CD14-positive monocyte (primary cell): ENCODE measurements around the gene WBP2NL. TPM values are rescaled to one million over a fixed set of nuclear protein-coding genes. Genes with fewer than 3 reads are reported as not detected.
A peak's percentile ranks its signal among the peaks of the same experiment; 100 is the strongest.

Experiments
- DNase-seq, 3 donors: peaks; one replicate each; pipeline ENCODE4 v3.0.0-alpha.2; 2011 to 2022
- H2AFZ ChIP-seq: 2 replicates; pipeline ENCODE4 v1.6.0; 2012; ENCODE audit warnings: mild to moderate bottlenecking, low read depth, low read length, inconsistent platforms; ENCODE audit not compliant: insufficient read depth, poor library complexity, severe bottlenecking
- H3K27ac ChIP-seq, 2 donors: 1 replicate in 1 of 2; 2 replicates in 1 of 2; pipeline ENCODE4 v1.5.1; 2012 to 2013; ENCODE audit warnings: low read length in 2 of 2, control low read depth in 1 of 2, inconsistent platforms in 1 of 2, low read depth in 1 of 2, mild to moderate bottlenecking in 1 of 2
- H3K27me3 ChIP-seq, 2 donors: one replicate each; pipeline versions ENCODE4 v1.6.0 to v1.6.1; 2011 to 2013; ENCODE audit warnings: low read length in 2 of 2; ENCODE audit not compliant: control insufficient read depth in 2 of 2, insufficient read depth in 2 of 2
- H3K36me3 ChIP-seq, 2 donors: replicated peaks in 1 of 2; 1 replicate in 1 of 2; 2 replicates in 1 of 2; pipeline versions ENCODE4 v1.5.1 to v1.6.1; 2012 to 2013; ENCODE audit warnings: low read length in 2 of 2, control low read depth in 1 of 2, inconsistent platforms in 1 of 2, mild to moderate bottlenecking in 1 of 2; ENCODE audit not compliant: insufficient read depth in 2 of 2, control insufficient read depth in 1 of 2
- H3K4me1 ChIP-seq, 2 donors: 1 replicate in 1 of 2; 2 replicates in 1 of 2; pipeline versions ENCODE4 v1.5.1 to v1.6.1; 2012 to 2013; ENCODE audit warnings: low read length in 2 of 2, control low read depth in 1 of 2, inconsistent platforms in 1 of 2, mild to moderate bottlenecking in 1 of 2, moderate library complexity in 1 of 2; ENCODE audit not compliant: insufficient read depth in 2 of 2, control insufficient read depth in 1 of 2
- H3K4me2 ChIP-seq: replicated peaks from 2 replicates; pipeline ENCODE3; 2012; ENCODE audit warnings: low read length, moderate library complexity, mild to moderate bottlenecking; ENCODE audit not compliant: poor library complexity, severe bottlenecking; ENCODE audit errors: extremely low read depth
- H3K4me3 ChIP-seq, 3 experiments: fragments of 200-600 bp in 1 of 3; sonication (generic) in 1 of 3; replicated peaks in 1 of 3; 1 replicate in 2 of 3; 2 replicates in 1 of 3; pipeline ENCODE4 v1.5.1; 2011 to 2013; ENCODE audit warnings: low read length in 3 of 3, mild to moderate bottlenecking in 3 of 3, control low read depth in 2 of 3, low read depth in 2 of 3, inconsistent platforms in 1 of 3, moderate library complexity in 1 of 3
- H3K79me2 ChIP-seq: 2 replicates; pipeline ENCODE4 v1.6.0; 2012; ENCODE audit warnings: mild to moderate bottlenecking, control low read depth, inconsistent platforms, low read length, moderate library complexity; ENCODE audit not compliant: insufficient read depth
- H3K9ac ChIP-seq: 2 replicates; pipeline ENCODE4 v1.6.0; 2017; ENCODE audit warnings: low read length, mild to moderate bottlenecking; ENCODE audit not compliant: insufficient read depth, poor library complexity, severe bottlenecking
- H3K9me3 ChIP-seq, 2 donors: replicated peaks in 1 of 2; 1 replicate in 1 of 2; 2 replicates in 1 of 2; pipeline versions ENCODE4 v1.5.1 to v1.6.1; 2012 to 2013; ENCODE audit warnings: low read length in 2 of 2, control low read depth in 1 of 2; ENCODE audit not compliant: control insufficient read depth in 1 of 2, insufficient read depth in 1 of 2
- H4K20me1 ChIP-seq: 2 replicates; pipeline ENCODE4 v1.6.0; 2012; ENCODE audit warnings: mild to moderate bottlenecking, low read length, control low read depth, moderate library complexity; ENCODE audit not compliant: insufficient read depth
- H3K27ac Mint-ChIP-seq, 7 donors: one replicate each; pipeline ENCODE4 v1.8.0; 2020; ENCODE audit warnings: mild to moderate bottlenecking in 7 of 7, mixed read lengths in 7 of 7, moderate library complexity in 6 of 7, inconsistent platforms in 2 of 7
- H3K27me3 Mint-ChIP-seq, 3 donors: one replicate each; pipeline ENCODE4 v1.8.0; 2021 to 2022; ENCODE audit warnings: low read depth in 3 of 3, mild to moderate bottlenecking in 3 of 3, mixed read lengths in 3 of 3, moderate library complexity in 3 of 3, inconsistent platforms in 1 of 3
- H3K36me3 Mint-ChIP-seq, 2 donors: one replicate each; pipeline ENCODE4 v1.8.0; 2020; ENCODE audit warnings: mixed read lengths in 2 of 2, inconsistent platforms in 1 of 2, mild to moderate bottlenecking in 1 of 2
- H3K4me1 Mint-ChIP-seq: one replicate; pipeline ENCODE4 v1.8.0; 2020; ENCODE audit warnings: mild to moderate bottlenecking, mixed read lengths
- H3K4me3 Mint-ChIP-seq, 2 donors: one replicate each; pipeline ENCODE4 v1.8.0; 2020; ENCODE audit warnings: mild to moderate bottlenecking in 2 of 2, mixed read lengths in 2 of 2, moderate library complexity in 1 of 2
- H3K9me3 Mint-ChIP-seq, 7 donors: one replicate each; pipeline ENCODE4 v1.8.0; 2020 to 2022; ENCODE audit warnings: mixed read lengths in 7 of 7, mild to moderate bottlenecking in 6 of 7, moderate library complexity in 6 of 7, inconsistent platforms in 2 of 7
- WGBS: methylation state at CpG from one replicate; pipeline ENCODE4 v1.1.5; 2013; ENCODE audit warnings: missing lambda C conversion rate; ENCODE audit not compliant: insufficient coverage; 5-methylcytosine and 5-hydroxymethylcytosine counted together
- intact Hi-C, 2 donors: fragments of 100-400 bp; cut with micrococcal nuclease; formaldehyde crosslinking; loops; one replicate each; pipeline versions ENCODE4 v1.15.0 to v1.15.1; 2023
- polyA plus RNA-seq, 3 donors: library from polyadenylated mRNA; depleted of rRNA in 1 of 3; unstranded in 2 of 3; stranded (reverse) in 1 of 3; fragments of 300-500 nt in 2 of 3; fragments of >200 nt in 1 of 3; fragmentation: Illumina TruSeq in 2 of 3; gene quantifications; 1 replicate in 2 of 3; 2 replicates in 1 of 3; pipeline ENCODE4 v1.2.3, GENCODE V29; 2012 to 2021
- TF ChIP-seq, protein P1 (sequence below): fragments of 200-600 bp; IDR thresholded peaks from one replicate; pipeline ENCODE4 v1.8.0; 2022; ENCODE audit warnings: antibody characterized with exemption, mild to moderate bottlenecking

Gene WBP2NL
- polyA plus RNA-seq, 3 donors: 0.48 to 0.83 (median 0.71) TPM

DNA sequence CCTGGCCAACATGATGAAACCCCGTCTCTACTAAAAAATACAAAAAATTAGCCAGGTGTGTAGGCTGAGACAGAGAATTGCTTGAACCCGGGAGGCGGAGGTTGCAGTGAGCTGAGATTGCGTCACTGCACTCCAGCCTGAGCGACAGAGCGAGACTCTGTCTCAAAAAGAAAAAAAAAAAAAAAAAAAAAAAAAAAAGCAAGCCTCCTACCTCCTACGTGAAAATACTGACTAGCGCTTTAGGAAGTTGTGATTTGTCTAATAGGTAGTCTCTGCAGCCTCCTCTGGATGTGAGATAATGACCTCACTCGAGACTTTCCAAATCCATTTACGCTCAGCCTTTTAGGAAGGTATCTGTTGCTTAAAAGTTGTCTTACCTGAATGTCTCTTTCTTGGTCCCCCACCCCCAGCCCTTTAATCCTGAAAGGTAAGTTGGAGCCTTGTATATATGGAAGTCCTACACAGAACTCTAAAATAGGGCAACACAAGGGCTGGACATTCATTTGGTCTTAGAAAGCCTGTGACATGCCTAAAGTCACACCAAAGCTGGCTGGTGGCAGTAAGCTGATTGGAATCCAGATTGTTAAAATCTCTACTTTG lies 23.8 kb upstream of the WBP2NL start:
- no peaks in the 10 kb centered on the region for H3K36me3 Mint-ChIP-seq
- Histone ChIP-seq H2AFZ (no peak overlapping the region), H3K9me3 (peaks cover 0 to 12% of the 10 kb centered on the region in 2 donors), H3K27me3 (peaks cover 27 to 37% of the 10 kb centered on the region in 2 donors), H3K79me2 (no peaks in the 10 kb centered on the region), H3K27ac (no peak overlapping the region), H3K4me2 (no peak overlapping the region), H3K36me3 (no peaks in the 10 kb centered on the region), H3K4me1 (peaks cover 7 to 11% of the 10 kb centered on the region in 2 donors), H4K20me1 (no peaks in the 10 kb centered on the region), H3K9ac (no peak overlapping the region), H3K4me3 (no peak overlapping the region)
- H3K27ac Mint-ChIP-seq: no peak overlapping the region
- peak overlapping the region in 1 of 2 donors; percentile 51 for H3K4me3 Mint-ChIP-seq
- H3K9me3 Mint-ChIP-seq: peaks cover 0 to 11% (median 2%) of the 10 kb centered on the region in 7 donors
- TF ChIP-seq, protein P1, sequence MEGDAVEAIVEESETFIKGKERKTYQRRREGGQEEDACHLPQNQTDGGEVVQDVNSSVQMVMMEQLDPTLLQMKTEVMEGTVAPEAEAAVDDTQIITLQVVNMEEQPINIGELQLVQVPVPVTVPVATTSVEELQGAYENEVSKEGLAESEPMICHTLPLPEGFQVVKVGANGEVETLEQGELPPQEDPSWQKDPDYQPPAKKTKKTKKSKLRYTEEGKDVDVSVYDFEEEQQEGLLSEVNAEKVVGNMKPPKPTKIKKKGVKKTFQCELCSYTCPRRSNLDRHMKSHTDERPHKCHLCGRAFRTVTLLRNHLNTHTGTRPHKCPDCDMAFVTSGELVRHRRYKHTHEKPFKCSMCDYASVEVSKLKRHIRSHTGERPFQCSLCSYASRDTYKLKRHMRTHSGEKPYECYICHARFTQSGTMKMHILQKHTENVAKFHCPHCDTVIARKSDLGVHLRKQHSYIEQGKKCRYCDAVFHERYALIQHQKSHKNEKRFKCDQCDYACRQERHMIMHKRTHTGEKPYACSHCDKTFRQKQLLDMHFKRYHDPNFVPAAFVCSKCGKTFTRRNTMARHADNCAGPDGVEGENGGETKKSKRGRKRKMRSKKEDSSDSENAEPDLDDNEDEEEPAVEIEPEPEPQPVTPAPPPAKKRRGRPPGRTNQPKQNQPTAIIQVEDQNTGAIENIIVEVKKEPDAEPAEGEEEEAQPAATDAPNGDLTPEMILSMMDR: no peak
- WGBS: 80% methylated on average over 1 of the region's 10 CpGs
- intact Hi-C loops: no loop called here
- peaks cover 56 to 67% (median 61%) of the 10 kb centered on the region in 3 donors for H3K27me3 Mint-ChIP-seq
- DNase-seq: no peak
- H3K4me1 Mint-ChIP-seq: peaks cover 11% of the 10 kb centered on the region

DNA sequence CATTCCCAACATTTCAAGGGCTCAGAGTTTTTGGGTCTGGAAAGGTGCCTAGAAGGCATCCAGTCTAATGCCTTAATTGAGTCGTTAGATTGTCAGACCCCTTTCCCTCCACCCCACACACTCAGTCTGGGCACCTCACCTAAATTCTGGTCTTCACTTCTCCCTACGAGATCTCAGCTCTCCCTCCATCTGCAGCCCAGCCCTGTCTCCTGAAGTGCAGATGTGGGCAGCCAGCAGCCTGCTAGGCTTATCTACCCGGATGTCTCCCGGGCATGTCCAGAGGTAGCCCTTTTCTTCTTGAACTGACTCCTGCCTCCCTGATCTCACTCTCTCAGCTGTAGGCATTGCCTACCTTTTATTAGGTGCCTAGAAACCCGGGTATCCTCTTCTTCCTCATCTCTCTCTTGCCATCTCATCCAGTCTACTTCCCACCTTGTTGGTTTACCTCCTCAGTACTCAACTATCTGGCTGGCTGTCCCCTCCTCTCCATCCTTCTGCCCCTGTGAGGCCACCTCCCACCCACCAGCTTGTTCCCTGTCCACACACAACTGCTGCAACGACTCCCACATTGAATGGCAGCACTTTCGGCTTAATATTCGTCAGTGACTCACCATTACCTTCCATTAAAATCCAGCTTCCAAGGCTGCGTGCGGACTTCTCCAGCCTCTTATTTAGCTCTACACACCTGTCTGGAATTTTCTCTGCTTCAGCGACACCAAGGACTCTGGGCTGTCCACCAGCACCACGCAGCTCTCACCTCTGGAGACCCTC lies 23.1 kb upstream of the WBP2NL start:
- H3K9me3 ChIP-seq: peaks cover 0 to 12% of the 10 kb centered on the region in 2 donors
- H3K27me3 ChIP-seq: peaks cover 27 to 37% of the 10 kb centered on the region in 2 donors
- H3K27ac ChIP-seq: no peak overlapping the region
- peaks cover 11% of the 10 kb centered on the region for H3K4me1 Mint-ChIP-seq
- H3K36me3 Mint-ChIP-seq: no peaks in the 10 kb centered on the region
- no peaks in the 10 kb centered on the region for H3K36me3 ChIP-seq
- H3K4me3 ChIP-seq: no peak overlapping the region
- peaks cover 7 to 11% of the 10 kb centered on the region in 2 donors for H3K4me1 ChIP-seq
- intact Hi-C loops: no loop called here
- no peak overlapping the region for H3K9ac ChIP-seq
- DNase-seq: no peak
- H3K4me2 ChIP-seq: no peak overlapping the region
- peaks cover 56 to 65% (median 61%) of the 10 kb centered on the region in 3 donors for H3K27me3 Mint-ChIP-seq
- no peaks in the 10 kb centered on the region for H3K79me2 ChIP-seq
- H3K4me3 Mint-ChIP-seq: peak overlapping the region; percentile 72 to 84
- H2AFZ ChIP-seq: no peak overlapping the region
- H3K27ac Mint-ChIP-seq: peak overlapping the region in 2 of 7 donors; percentile 54 to 71
- TF ChIP-seq, protein P1: no peak
- peaks cover 0 to 14% (median 2%) of the 10 kb centered on the region in 7 donors for H3K9me3 Mint-ChIP-seq
- 83% methylated on average over 9 of the region's 12 CpGs for WGBS
- no peaks in the 10 kb centered on the region for H4K20me1 ChIP-seq
